Measurements from ENCODE around the gene RTTN. TPM values are rescaled to one million over a fixed set of nuclear protein-coding genes. Genes with fewer than 3 reads are reported as not detected.

RTTN gene
- total RNA-seq, 1 experiment from 2014 or later = 16.9 TPM

- DNase-seq (ENCODE audit: low read depth, low spot score) = no peak
- TF ChIP-seq REST (IDR thresholded peaks at IDR 0.05; ENCODE audit: insufficient read depth in 1 of 2, low read depth in 2 of 2, low read length in 1 of 2) (no peak), CTCF (IDR thresholded peaks at IDR 0.05) (no peak)
- H3K9me3 ChIP-seq (ENCODE audit: control insufficient read depth, insufficient read depth, low read depth, low read length) = no peaks in the 10 kb centered on the region
- intact Hi-C loops (cut with micrococcal nuclease; ENCODE audit: unreplicated experiment) = no loop called here
- no peaks in the 10 kb centered on the region for H3K4me1 ChIP-seq (ENCODE audit: control insufficient read depth, insufficient read depth, low read length)
- ATAC-seq = no peak
- BruUV-seq (replicated peaks) = no TSS peak
- in situ Hi-C loops (cut with HindIII; ENCODE audit: low pct_unique_long_range_greater_than_20kb, low sequenced_read_pairs) = no loop called here
- H3K27me3 ChIP-seq (ENCODE audit: control insufficient read depth, insufficient read depth, low read length) = no peaks in the 10 kb centered on the region
- no peak overlapping the region for H3K27ac ChIP-seq (ENCODE audit: low read length)
- POLR2A ChIA-PET = no interaction called here
- H3K4me3 ChIP-seq (ENCODE audit: low read depth in 2 of 2, low read length in 2 of 2) = no peak overlapping the region
- H3K36me3 ChIP-seq (ENCODE audit: control insufficient read depth, insufficient read depth, low read length) = no peaks in the 10 kb centered on the region; the same call in 1 of the 2 replicates
- CTCF ChIA-PET = no interaction called here
These were observed 158.7 kb downstream of the RTTN start for GRCh38 chr18:70046796-70047195.

GRCh38 chr18:70046207-70046606, 159.3 kb downstream of the RTTN start:
- POLR2A ChIA-PET = no interaction called here
- in situ Hi-C loops (cut with HindIII; ENCODE audit: low pct_unique_long_range_greater_than_20kb, low sequenced_read_pairs) = no loop called here
- no peak for DNase-seq (ENCODE audit: low read depth, low spot score)
- Histone ChIP-seq H3K9me3 (ENCODE audit: control insufficient read depth, insufficient read depth, low read depth, low read length) (no peaks in the 10 kb centered on the region), H3K4me3 (ENCODE audit: low read depth in 2 of 2, low read length in 2 of 2) (no peak overlapping the region), H3K36me3 (ENCODE audit: control insufficient read depth, insufficient read depth, low read length) (no peaks in the 10 kb centered on the region; the same call in 1 of the 2 replicates), H3K4me1 (ENCODE audit: control insufficient read depth, insufficient read depth, low read length) (no peaks in the 10 kb centered on the region), H3K27ac (ENCODE audit: low read length) (no peak overlapping the region), H3K27me3 (ENCODE audit: control insufficient read depth, insufficient read depth, low read length) (no peaks in the 10 kb centered on the region)
- no TSS peak for BruUV-seq (replicated peaks)
- intact Hi-C loops (cut with micrococcal nuclease; ENCODE audit: unreplicated experiment) = no loop called here
- TF ChIP-seq REST (IDR thresholded peaks at IDR 0.05; ENCODE audit: insufficient read depth in 1 of 2, low read depth in 2 of 2, low read length in 1 of 2) (no peak), TCF7L2 (IDR thresholded peaks at IDR 0.05; ENCODE audit: low read depth, low read length) (no peak), POLR2AphosphoS5 (IDR thresholded peaks at IDR 0.05; ENCODE audit: low read depth, low read length) (no peak), CTCF (IDR thresholded peaks at IDR 0.05) (no peak), SIN3A (IDR thresholded peaks at IDR 0.05; ENCODE audit: borderline replicate concordance, insufficient read depth, low read depth, low read length) (no peak)
- CTCF ChIA-PET = no interaction called here
- ATAC-seq = no peak
